NCI-H2196 treated with DMSO at 0.1 percent for 48 hours (cell line): ENCODE results near the gene ATP10A.

ENCODE experiments used
- DNase-seq: peaks from one replicate; lab custom pipeline; 2025; ENCODE audit not compliant: unreplicated experiment; lab: John Stamatoyannopoulos, UW

ATP10A gene

DNA sequence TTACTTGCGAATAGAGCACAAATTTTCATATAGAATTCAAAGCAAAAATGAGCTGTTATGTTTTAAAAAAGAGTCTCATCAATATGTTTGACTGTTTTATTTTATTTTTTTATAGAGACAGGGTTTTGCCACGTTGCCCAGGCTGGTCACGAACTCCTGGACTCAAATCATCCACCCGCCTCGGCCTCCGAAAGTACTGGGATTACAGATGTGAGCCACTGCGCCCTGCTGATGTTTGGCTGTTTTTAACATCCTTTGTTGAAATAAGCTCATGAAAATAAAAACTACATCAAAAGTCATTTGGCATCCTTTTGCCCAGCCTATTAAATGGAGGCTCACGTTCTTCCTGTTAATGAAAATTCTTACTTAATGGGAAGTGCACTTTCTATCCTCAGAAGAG is 154.7 kb downstream of the ATP10A start:
- DNase-seq, result no peak

DNA sequence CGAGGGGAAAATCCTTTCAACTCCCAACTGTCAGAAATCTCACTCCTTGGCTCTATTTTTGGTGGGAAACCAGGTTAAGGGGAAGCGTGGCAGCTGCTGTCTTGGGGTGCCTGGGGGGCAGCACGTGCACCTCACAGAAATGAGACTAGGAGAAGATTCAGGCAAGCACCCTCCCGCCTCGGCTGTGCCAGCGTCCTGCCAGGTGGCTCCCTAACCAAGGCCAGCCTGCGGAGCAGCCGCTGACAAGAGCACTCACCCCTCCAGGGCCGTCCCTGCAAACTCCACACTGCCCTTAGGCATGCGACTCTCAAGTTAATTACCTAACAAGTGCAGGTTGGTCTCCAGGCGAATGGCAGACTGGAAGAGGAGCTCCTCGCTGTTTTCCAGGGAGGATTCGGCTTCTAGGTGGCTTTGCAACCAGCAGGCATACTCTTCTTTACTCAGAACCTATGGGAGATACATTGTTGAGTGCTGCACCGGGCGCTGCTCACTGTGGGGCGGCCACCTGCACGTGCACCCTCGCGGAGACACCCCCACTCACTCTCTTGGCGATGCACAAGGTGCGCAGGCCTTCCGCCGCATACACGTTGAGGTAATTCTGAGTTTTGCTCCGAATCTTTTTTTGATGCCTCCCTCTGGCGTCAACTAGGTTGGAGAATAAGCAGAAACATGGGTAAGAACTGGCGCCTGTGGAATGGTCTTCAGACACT is 155.3 kb downstream of the ATP10A start:
- no peak for DNase-seq

GRCh38 chr15:25706176-25706955 is 156.8 kb downstream of the ATP10A start:
- no peak for DNase-seq

GRCh38 chr15:25705433-25706115 is 157.6 kb downstream of the ATP10A start:
- no peak for DNase-seq

DNA sequence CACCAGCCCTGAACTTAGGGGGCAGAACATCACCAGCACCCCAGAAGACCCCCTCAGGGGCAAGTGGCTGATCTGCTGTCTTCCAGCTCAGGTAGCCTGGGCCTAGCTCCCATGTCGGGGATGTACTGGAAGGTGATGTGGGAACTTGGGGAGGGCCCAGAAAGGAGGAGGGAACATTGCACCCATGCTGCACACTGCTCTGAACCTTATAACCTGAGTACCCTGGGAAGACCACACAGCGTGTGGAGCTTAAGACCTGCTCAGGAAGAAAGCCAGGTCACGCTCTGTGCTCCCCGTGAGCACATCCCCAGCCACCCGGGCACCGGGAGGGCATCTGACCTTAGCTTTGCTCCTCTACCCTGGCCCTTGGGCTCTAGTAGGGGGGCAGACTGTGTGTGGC is 159.4 kb downstream of the ATP10A start:
- DNase-seq, result no peak

DNA sequence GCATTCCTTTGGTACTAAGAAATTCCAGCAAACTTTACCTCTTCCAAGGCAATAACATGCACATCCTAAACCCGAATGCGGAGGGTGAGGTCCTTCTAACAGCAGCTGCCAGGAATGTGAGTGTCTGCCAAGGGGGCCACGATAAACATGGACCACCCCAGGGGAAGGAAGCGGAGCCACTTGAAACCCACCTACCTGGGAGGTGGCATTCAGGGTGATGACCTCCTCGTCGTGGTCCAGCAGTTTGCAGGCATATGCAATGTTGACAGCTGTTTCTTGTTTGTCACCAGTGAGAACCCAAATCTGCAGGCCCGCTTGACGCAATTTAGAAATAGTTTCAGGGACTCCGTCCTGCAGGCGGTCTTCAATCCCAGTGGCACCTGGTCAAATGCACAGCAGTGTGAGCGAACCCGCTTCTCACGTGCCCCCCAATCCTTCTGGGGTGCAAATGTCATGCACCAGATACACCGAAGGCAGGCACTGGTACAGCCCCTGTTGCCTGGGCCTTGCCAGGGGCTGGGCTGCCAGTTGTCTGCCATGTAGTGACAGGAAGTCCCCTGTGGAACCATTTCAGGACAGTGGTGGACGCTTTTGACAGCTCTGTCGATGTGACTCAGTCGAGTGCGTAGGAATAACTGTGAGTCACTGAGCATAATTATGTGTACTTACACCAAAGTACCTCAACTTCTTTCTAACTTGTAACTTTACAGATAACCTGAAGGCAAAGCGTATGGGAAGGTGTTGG is 161.2 kb downstream of the ATP10A start:
- no peak for DNase-seq

DNA sequence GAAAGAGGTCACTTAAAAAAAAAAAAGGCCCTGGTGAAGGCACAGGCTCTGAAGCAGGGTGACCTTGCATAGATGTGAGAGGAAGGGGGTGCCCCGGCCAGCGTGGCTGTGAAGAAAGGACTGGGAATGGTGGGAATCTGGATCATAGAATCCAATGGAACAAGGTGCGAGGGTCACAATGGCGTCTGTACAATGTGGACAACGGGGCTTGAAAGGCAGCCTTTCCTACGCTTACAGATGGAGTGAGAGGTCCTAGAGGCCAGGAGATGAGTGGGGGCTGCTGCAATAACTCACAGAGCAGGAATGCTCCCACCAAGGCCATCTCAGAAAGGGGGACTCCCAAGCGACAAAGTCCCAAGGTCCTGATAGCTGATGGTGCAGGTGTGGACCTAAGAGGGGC is 162.2 kb downstream of the ATP10A start:
- no peak for DNase-seq

GRCh38 chr15:25697586-25697985 is 165.5 kb downstream of the ATP10A start:
- DNase-seq, result no peak

- DNase-seq, result no peak
These were observed 167.0 kb downstream of the ATP10A start for GRCh38 chr15:25695875-25696760.

DNA sequence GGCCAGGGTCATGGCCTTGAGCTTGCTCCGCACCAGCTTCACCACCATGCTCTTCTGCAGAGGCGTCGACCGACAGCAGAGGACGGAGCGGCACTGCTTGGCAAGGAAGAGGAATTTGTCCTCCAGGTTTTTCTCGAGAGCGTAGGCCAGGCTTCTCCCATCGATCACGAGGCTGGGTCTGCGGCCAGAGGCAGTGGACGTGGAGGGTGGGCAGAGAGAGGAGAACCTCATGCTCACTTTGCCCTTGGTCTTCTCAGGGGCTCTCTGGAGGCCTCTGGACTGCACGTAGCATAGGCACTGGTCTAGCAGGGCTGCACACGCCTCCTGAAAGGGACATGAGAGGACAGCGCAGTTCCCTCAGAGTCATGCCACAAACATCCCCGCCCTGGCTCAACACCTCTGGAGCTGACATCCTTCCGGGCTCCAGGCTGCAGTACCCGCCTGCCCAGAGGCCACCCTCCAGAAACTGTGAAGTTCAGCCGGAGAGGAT is 168.3 kb downstream of the ATP10A start:
- no peak for DNase-seq

DNA sequence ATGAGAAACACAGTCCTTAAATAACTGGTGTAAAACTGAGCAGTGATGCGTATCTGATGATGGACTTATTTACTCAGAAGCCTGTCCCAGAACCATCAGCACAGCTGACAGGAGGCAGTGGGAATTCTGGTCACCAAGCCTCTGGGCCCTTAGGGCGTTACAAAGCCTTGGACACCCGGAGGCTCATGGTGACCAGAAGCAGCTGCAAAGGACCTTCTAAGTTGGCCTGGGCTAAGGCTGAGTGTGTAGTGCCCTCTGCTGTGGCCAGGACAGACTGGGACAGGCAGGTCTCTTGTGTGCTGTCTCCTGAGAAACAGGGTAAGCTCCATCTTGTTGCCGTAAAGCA is 168.9 kb downstream of the ATP10A start:
- no peak for DNase-seq

GRCh38 chr15:25693321-25694238 is 169.5 kb downstream of the ATP10A start:
- DNase-seq, result no peak

- DNase-seq, result no peak
These were observed 171.3 kb downstream of the ATP10A start for GRCh38 chr15:25691544-25692430.

GRCh38 chr15:25690673-25691543 is 172.2 kb downstream of the ATP10A start:
- DNase-seq, result no peak

GRCh38 chr15:25689592-25689991 is 173.5 kb downstream of the ATP10A start:
- no peak for DNase-seq

- DNase-seq, result no peak
These were observed 175.0 kb downstream of the ATP10A start for GRCh38 chr15:25688166-25688565.

GRCh38 chr15:25687689-25688088 is 175.4 kb downstream of the ATP10A start:
- DNase-seq, result no peak
